Kasumi-1 (cell line): Measurements from ENCODE around the gene RARA.
"Not testable (repeated sequence)": the region's sequence is repeated elsewhere in the genome, so short reads cannot be mapped to it uniquely, and the experiment has no call there.

ENCODE experiments used
- DNase-seq, 2 experiments: peaks; one replicate each; lab custom pipeline; 2025; lab: John Stamatoyannopoulos, UW

RARA gene

GRCh38 chr17:40358323-40359038 lies 49.5 kb downstream of the RARA start:
- DNase-seq, result peak; percentile 73 to 87

- no peak for DNase-seq
Observed at GRCh38 chr17:40360091-40360490, 51.1 kb downstream of the RARA start.

GRCh38 chr17:40361063-40361924 lies 52.3 kb downstream of the RARA start:
- DNase-seq, result no peak

GRCh38 chr17:40361925-40362695 lies 53.1 kb downstream of the RARA start:
- no peak for DNase-seq

- DNase-seq, result peak; percentile 70 to 76
Observed at GRCh38 chr17:40362696-40363110, 53.7 kb downstream of the RARA start.

- peak in 1 of 2 experiments; percentile 32 for DNase-seq
Observed at GRCh38 chr17:40363111-40363827, 54.3 kb downstream of the RARA start.

GRCh38 chr17:40364121-40364861 lies 55.3 kb downstream of the RARA start, which contains the start of gene GJD3:
GJD3 (minus strand) TSS chr17:40364737; CDS start chr17:40363815, 922 bp downstream.
- no peak for DNase-seq

GRCh38 chr17:40364906-40365305 lies 55.9 kb downstream of the RARA start:
- DNase-seq, result no peak

- no peak for DNase-seq
Observed at GRCh38 chr17:40366076-40366860, 57.3 kb downstream of the RARA start.

- no peak for DNase-seq
Observed at GRCh38 chr17:40366861-40367518, 58.0 kb downstream of the RARA start.

GRCh38 chr17:40367728-40368127 lies 58.7 kb downstream of the RARA start:
- not testable (repeated sequence) for DNase-seq

- no peak for DNase-seq
Observed at GRCh38 chr17:40369923-40370322, 60.9 kb downstream of the RARA start.

- DNase-seq, result peak in 1 of 2 experiments; percentile 17
Observed at GRCh38 chr17:40371261-40371929, 62.4 kb downstream of the RARA start.

GRCh38 chr17:40372031-40372430 lies 63.1 kb downstream of the RARA start:
- no peak for DNase-seq

- DNase-seq, result not testable (repeated sequence)
Observed at GRCh38 chr17:40372644-40373043, 63.7 kb downstream of the RARA start.

- DNase-seq, result no peak
Observed at GRCh38 chr17:40373324-40373723, 64.3 kb downstream of the RARA start.

- DNase-seq, result no peak
Observed at GRCh38 chr17:40373999-40374398, 65.0 kb downstream of the RARA start.

- no peak for DNase-seq
Observed at GRCh38 chr17:40374821-40375498, 66.0 kb downstream of the RARA start.
